HepG2 (cell line): ENCODE data around the gene SOCS3.

Experiments used
- CTCF ChIP-seq: sonication (generic); formaldehyde crosslinking; IDR thresholded peaks from 2 replicates; pipeline ENCODE4 v1.5.0; 2020; ENCODE audit warnings: mild to moderate bottlenecking, missing genetic modification reagents, moderate library complexity
- PAX8 ChIP-seq: sonication (generic); formaldehyde crosslinking; IDR thresholded peaks from 2 replicates; pipeline ENCODE4 v1.8.0; 2022; ENCODE audit warnings: mild to moderate bottlenecking, missing genetic modification reagents, borderline replicate concordance
- POLR2AphosphoS5 ChIP-seq: IDR thresholded peaks from 2 replicates; pipeline ENCODE4 v1.6.1; 2012; ENCODE audit warnings: low read depth, low read length
- RFX3 ChIP-seq: IDR thresholded peaks from 2 replicates; pipeline ENCODE4 v1.6.1; 2016; ENCODE audit warnings: missing biosample characterization, missing genetic modification reagents
- RNF219 ChIP-seq: sonication (generic); formaldehyde crosslinking; IDR thresholded peaks from 2 replicates; pipeline ENCODE4 v1.5.0; 2020; ENCODE audit warnings: mild to moderate bottlenecking, missing genetic modification reagents
- ZKSCAN8 ChIP-seq: IDR thresholded peaks from 2 replicates; pipeline ENCODE4 v1.6.1; 2016; ENCODE audit warnings: borderline replicate concordance, missing genetic modification reagents, missing compliant biosample characterization
- ZNF251 ChIP-seq: sonication (generic); formaldehyde crosslinking; IDR thresholded peaks from 2 replicates; pipeline ENCODE4 v1.9.0; 2021; ENCODE audit warnings: mild to moderate bottlenecking, missing genetic modification reagents
- ZNF496 ChIP-seq: sonication (generic); formaldehyde crosslinking; IDR thresholded peaks from 2 replicates; pipeline ENCODE4 v1.8.1; 2023; ENCODE audit warnings: mild to moderate bottlenecking, moderate library complexity, missing genetic modification reagents; ENCODE audit not compliant: insufficient replicate concordance
- ZNF580 ChIP-seq: IDR thresholded peaks from 2 replicates; pipeline ENCODE4 v1.6.1; 2016; ENCODE audit warnings: low read depth, borderline replicate concordance
- ZNF598 ChIP-seq: sonication (generic); formaldehyde crosslinking; IDR thresholded peaks from 2 replicates; pipeline ENCODE4 v1.5.1; 2020; ENCODE audit warnings: mild to moderate bottlenecking, missing genetic modification reagents, borderline replicate concordance

- TF ChIP-seq CTCF (CRISPR knock-in tag) (no peak), POLR2AphosphoS5 (no peak), ZNF598 (CRISPR knock-in tag) (no peak), RNF219 (CRISPR knock-in tag) (no peak), ZNF251 (CRISPR knock-in tag) (no peak), ZNF496 (CRISPR knock-in tag) (no peak), ZKSCAN8 (CRISPR knock-in tag) (no peak), ZNF580 (no peak), PAX8 (CRISPR knock-in tag) (no peak), RFX3 (CRISPR knock-in tag) (no peak)
Observed at GRCh38 chr17:78349891-78350642, 9.8 kb downstream of the SOCS3 start.
